ENCODE results near the gene ATP5F1E.

ATP5F1E gene

GRCh38 chr20:59069026-59069425 lies 36.9 kb upstream of the ATP5F1E start:
- Histone ChIP-seq H3K79me2 (ENCODE audit: low read length) (no peaks in the 10 kb centered on the region), H3K4me3 (ENCODE audit: low read length) (peak overlapping the region; percentile 4; the same call in 1 of the 2 replicates), H3K27me3 (ENCODE audit: low read depth, low read length) (peaks cover 69% of the 10 kb centered on the region), H3K36me3 (replicated peaks; ENCODE audit: low read depth, low read length) (no peaks in the 10 kb centered on the region), H3K4me1 (ENCODE audit: low read length) (peaks cover 51% of the 10 kb centered on the region), H3K4me2 (ENCODE audit: low read length) (peak overlapping the region; percentile 47), H4K20me1 (ENCODE audit: insufficient read depth, low read length) (no peaks in the 10 kb centered on the region), H2AFZ (ENCODE audit: low read depth, low read length) (no peak overlapping the region), H3K9me3 (ENCODE audit: insufficient read depth, low read length) (no peaks in the 10 kb centered on the region), H3K9ac (ENCODE audit: low read length) (no peak overlapping the region), H3K27ac (ENCODE audit: low read length) (no peak overlapping the region)
- TF ChIP-seq CTCF (IDR thresholded peaks at IDR 0.05; ENCODE audit: low read depth, low read length) = no peak
- TF ChIP-seq EZH2phosphoT487 (IDR thresholded peaks at IDR 0.05; ENCODE audit: low read depth) = no peak

DNA sequence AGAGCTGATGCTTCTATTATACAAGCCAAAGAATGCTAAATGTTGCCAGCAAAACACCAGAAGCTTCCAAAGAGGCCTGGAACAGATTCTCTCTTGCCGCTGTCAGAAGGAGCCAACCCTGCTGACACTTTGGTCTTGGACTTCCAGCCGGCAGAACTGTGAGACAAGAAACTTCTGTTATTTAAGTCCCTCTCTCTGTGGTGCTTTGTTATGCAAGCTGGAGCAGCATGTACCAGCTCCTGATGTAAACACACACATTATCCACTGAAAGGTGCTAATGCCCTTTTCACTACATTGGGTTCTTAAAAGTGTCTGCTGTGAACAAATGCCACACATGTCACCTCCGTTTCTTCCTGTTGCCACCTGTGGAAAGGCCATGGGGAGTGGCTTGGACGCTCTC lies 36.4 kb upstream of the ATP5F1E start:
- TF ChIP-seq EZH2phosphoT487 (IDR thresholded peaks at IDR 0.05; ENCODE audit: low read depth) (no peak), CTCF (IDR thresholded peaks at IDR 0.05; ENCODE audit: low read depth, low read length) (no peak)

DNA sequence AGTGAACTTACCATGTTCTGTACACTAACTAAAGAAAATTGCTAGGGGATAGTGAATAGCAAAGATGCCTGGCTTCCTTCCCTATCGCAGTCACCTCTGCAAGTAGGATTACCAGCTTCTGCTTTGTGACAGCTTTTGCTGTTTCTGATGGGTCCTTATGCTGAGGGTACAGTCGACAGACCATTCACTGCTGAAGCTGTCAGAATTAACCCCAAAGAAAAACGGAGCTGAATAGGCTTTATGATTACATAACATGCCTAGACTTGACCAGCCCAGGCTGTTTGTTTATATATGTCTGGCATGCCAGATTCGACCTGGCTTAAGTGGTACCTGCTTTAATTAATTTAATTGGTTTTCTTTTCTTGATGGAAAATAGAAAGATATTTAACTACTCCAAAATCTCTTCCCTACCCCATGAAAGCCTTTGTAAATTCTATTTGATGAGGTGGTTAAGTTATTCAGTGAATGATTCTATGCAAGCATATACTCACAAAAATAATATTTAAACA lies 32.1 kb upstream of the ATP5F1E start:
- H3K9ac ChIP-seq (ENCODE audit: low read length) = no peak overlapping the region
- no peak overlapping the region for H3K4me3 ChIP-seq (ENCODE audit: low read length)
- H3K4me2 ChIP-seq (ENCODE audit: low read length) = no peak overlapping the region
- H3K27ac ChIP-seq (ENCODE audit: low read length) = no peak overlapping the region
- H3K4me1 ChIP-seq (ENCODE audit: low read length) = peaks cover 10% of the 10 kb centered on the region
- H4K20me1 ChIP-seq (ENCODE audit: insufficient read depth, low read length) = no peaks in the 10 kb centered on the region
- no peaks in the 10 kb centered on the region for H3K79me2 ChIP-seq (ENCODE audit: low read length)
- H3K36me3 ChIP-seq (replicated peaks; ENCODE audit: low read depth, low read length) = no peaks in the 10 kb centered on the region
- peaks cover 82% of the 10 kb centered on the region for H3K27me3 ChIP-seq (ENCODE audit: low read depth, low read length)
- H2AFZ ChIP-seq (ENCODE audit: low read depth, low read length) = no peak overlapping the region
- no peaks in the 10 kb centered on the region for H3K9me3 ChIP-seq (ENCODE audit: insufficient read depth, low read length)
- TF ChIP-seq CTCF (IDR thresholded peaks at IDR 0.05; ENCODE audit: low read depth, low read length) (no peak), EZH2phosphoT487 (IDR thresholded peaks at IDR 0.05; ENCODE audit: low read depth) (no peak)

More for the DNA sequence above, 36.4 kb upstream of the ATP5F1E start:
- peaks cover 47% of the 10 kb centered on the region for H3K4me1 ChIP-seq (ENCODE audit: low read length)
- no peaks in the 10 kb centered on the region for H3K79me2 ChIP-seq (ENCODE audit: low read length)
- no peak overlapping the region for H3K27ac ChIP-seq (ENCODE audit: low read length)
- no peak overlapping the region for H3K9ac ChIP-seq (ENCODE audit: low read length)
- H3K4me2 ChIP-seq (ENCODE audit: low read length) = peak overlapping the region; percentile 47
- H2AFZ ChIP-seq (ENCODE audit: low read depth, low read length) = no peak overlapping the region
- no peaks in the 10 kb centered on the region for H4K20me1 ChIP-seq (ENCODE audit: insufficient read depth, low read length)
- H3K9me3 ChIP-seq (ENCODE audit: insufficient read depth, low read length) = no peaks in the 10 kb centered on the region
- no peaks in the 10 kb centered on the region for H3K36me3 ChIP-seq (replicated peaks; ENCODE audit: low read depth, low read length)
- H3K4me3 ChIP-seq (ENCODE audit: low read length) = no peak overlapping the region
- peaks cover 69% of the 10 kb centered on the region for H3K27me3 ChIP-seq (ENCODE audit: low read depth, low read length)

DNA sequence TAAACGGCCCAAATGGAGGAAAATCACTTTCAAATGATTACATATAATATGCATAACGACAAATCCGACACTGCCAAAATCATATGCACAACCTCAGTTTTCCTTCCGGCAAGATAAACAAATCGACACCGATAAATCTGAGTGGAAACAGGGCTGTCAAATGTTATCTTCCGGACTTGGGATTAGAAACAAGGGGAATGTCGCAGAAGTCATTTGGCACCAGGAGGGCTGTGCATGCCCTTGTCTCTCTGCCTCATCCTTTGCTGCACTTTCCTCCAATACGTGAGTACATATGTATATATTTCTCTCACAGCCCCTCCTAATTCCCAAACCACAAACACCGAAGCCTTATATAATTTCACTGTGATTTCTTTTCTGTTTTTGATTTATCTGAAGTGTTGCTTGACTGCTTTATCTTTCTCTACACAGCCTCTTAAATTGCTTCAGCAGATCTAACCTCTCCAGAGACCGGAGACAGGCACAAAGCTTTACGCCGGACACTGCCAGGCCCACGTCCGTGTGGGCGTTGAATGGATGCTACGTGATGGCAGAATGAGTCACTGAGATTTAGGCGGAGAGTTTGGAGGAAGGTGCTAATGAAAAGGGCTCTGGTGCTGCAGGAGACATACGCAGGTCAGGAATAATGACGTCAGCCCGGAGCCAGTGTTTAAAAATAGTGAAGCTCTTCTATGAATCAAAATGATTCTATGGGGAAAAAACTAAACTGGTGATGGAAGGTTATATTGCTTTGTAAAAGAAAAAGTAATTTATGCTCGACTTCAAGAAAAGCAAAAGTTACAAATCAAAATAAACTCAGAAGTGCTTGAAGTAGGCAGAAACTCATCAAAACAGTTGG lies 31.5 kb upstream of the ATP5F1E start:
- peaks cover 84% of the 10 kb centered on the region for H3K27me3 ChIP-seq (ENCODE audit: low read depth, low read length)
- H2AFZ ChIP-seq (ENCODE audit: low read depth, low read length) = no peak overlapping the region

More for the DNA sequence above, 31.5 kb upstream of the ATP5F1E start:
- Histone ChIP-seq H4K20me1 (ENCODE audit: insufficient read depth, low read length) (no peaks in the 10 kb centered on the region), H3K4me2 (ENCODE audit: low read length) (no peak overlapping the region), H3K9ac (ENCODE audit: low read length) (no peak overlapping the region), H3K9me3 (ENCODE audit: insufficient read depth, low read length) (no peaks in the 10 kb centered on the region), H3K4me3 (ENCODE audit: low read length) (no peak overlapping the region), H3K36me3 (replicated peaks; ENCODE audit: low read depth, low read length) (no peaks in the 10 kb centered on the region), H3K27ac (ENCODE audit: low read length) (no peak overlapping the region), H3K4me1 (ENCODE audit: low read length) (peaks cover 3% of the 10 kb centered on the region), H3K79me2 (ENCODE audit: low read length) (no peaks in the 10 kb centered on the region)
- no peak for TF ChIP-seq EZH2phosphoT487 (IDR thresholded peaks at IDR 0.05; ENCODE audit: low read depth)
- no peak for TF ChIP-seq CTCF (IDR thresholded peaks at IDR 0.05; ENCODE audit: low read depth, low read length)
